HG03469 (cell line): ENCODE results near the gene OR5A1.
"Not testable (repeated sequence)": the region's sequence is repeated elsewhere in the genome, so short reads cannot be mapped to it uniquely, and the experiment has no call there.

Experiments
- ATAC-seq: cut with Tn5 transposase; IDR thresholded peaks from one replicate; pipeline ENCODE4 v1.9.1; 2021; ENCODE audit warnings: mild to moderate bottlenecking, moderate library complexity, moderate number of reproducible peaks; ENCODE audit not compliant: unreplicated experiment

The OR5A1 gene

DNA sequence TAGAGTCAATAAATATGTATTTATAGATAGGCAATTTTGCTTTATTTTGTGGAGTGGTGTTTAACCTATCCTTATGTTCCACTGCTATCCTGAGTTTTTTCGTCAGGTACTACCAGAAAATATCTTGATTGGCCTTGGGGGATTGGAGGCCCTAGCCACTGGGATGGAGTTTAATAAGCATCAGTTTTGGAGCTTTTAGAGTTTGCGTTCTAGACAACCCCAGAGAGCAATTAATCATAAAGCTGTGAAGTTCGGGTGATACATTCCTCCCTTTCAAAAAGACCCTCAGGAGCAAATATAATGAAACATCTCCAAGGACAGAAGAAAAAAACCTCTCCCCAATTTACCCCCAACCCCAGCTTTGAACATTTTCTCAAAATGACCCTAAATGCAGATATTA is at the start of gene OR5A1:
TSS of gene OR5A1 (plus strand) at position 301 of the 400 bp plus-strand sequence. CDS start 6,700 bp downstream, outside the sequence.
- no peak for ATAC-seq

DNA sequence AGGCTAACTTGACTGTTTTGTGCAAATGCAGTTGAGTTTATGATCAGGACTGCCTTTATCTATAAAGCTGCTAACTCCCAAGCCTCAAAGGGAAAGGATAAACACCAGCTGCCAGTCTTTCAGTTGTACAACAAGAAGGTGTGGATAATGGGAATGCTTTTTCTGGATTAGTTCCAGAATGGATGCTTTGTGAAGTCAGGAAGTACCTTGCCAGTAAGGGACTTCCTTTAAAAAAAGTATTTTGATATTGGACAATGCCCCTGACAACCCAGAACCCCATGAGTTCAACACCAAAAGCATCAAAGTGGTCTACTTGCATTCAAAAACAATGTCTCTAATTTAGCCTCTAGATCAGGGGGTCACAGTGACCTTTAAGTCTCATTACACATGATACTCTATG is 42.1 kb upstream of the OR5A1 start:
- no peak for ATAC-seq

DNA sequence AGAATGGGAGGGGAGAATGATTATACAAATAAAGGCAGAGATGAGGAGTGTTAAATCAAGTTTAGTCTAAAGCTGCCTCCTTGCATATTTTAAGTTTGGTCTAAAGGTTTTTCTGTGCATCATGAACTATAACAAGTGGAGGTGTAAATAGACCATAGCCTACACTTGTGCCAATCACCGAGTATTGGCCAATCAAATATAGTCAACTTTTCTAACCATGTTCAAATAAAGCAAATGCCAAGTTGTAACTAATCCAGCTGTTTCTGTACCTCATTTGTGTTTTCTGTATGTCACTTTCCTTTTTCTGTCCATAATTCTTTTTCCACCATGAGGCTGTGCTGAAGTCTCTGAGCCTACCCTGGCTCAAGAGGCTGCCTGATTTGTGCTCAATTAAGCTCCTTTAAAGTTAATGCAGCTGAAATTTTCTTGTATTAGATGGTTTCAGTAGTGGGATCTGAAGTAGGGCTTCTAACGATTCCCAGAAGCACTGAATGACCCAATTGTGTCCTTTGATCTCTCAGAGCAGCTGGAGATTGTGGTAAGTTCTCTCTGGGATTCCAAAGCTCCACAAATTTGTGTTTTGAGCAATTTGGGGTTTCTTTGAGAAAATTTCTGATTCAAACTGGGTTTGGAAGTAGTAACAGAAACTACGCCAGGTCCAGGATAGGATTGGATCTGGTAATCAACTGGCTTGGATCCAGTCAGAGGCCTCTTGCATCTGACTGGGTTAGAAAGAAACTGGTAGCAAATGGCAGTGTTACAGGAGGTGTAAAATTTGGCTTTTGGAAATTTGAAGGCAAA is 35.6 kb upstream of the OR5A1 start:
- ATAC-seq, result no peak

GRCh38 chr11:59401262-59401552 is 35.1 kb upstream of the OR5A1 start:
- ATAC-seq, result no peak

DNA sequence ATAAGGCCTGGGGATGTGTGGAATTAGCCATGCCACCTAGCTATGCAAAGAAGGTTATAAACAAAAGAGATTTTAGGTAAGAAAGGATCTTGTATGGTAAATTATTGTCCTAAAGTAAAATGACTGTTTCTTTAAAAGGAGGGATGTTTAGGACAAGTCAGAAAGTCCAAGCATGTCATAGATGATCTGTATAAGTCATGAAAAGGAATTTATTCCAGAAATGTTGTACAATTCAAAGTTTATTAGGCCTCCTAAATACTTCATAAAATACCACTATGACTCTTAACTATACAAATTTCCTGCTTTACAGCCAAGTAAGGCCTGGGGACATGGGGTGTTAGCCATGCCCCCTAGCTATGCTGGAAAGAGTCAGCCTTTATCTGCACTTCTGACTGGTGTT is 32.7 kb upstream of the OR5A1 start:
- ATAC-seq, result no peak

DNA sequence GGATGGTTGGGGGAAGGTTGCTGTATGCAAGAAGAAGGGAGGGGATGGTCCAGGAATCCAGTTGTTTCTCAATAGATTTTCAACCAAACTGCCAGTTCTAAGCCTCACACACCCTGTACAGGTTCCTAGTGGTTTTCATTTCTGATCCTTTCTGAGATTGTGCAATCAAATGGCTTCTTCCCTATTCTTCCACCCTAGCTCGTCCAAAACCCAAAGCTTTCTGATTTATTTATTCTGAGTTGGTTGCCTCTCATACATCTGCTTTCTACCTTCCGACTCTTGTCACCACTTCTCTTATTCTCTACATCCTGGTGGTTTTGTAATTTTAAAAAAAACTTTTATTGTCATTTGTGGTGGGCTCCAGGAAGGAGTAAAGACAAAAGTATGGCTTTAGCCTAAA is 22.6 kb upstream of the OR5A1 start:
- no peak for ATAC-seq

DNA sequence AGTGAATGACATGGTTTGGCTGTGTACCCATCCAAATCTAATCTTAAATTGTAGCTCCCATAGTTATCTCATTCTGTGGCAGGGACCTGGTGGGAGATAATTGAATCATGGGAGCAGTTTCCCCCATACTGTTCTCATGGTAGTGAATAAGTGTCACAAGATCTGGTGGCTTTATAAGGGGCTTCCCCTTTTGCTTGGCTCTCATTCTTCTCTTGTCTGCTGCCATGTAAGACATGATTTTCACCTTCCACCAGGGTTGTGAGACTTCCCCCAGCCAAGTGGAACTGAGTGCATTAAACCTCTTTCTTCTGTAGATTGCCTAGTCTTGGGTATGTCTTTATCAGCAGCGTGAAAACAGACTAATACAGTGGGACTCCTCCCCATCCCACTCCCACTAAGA is 21.2 kb upstream of the OR5A1 start:
- ATAC-seq, result no peak

- no peak for ATAC-seq
Measured at GRCh38 chr11:59416613-59417012, 19.7 kb upstream of the OR5A1 start.

DNA sequence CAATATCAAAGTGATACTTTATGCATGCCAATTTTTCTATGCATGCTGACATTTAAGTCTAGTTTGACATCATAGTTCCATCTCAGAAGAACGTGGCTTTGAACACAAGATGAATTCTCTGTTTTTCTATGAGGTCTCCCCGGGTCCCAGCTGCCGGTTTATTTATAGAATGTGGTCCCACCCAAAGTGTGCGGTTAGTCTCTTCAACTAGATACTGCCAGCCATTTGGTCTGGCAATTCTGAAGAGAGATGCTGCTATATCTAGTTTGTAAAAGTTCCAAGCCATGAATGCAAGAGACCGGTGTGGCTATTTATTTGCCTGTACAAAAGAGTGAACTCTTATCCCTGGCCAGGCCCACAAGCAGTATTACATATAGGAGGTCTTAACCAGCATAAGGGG is 19.2 kb upstream of the OR5A1 start:
- ATAC-seq, result no peak

GRCh38 chr11:59418156-59418555 is 18.1 kb upstream of the OR5A1 start:
- no peak for ATAC-seq

GRCh38 chr11:59423835-59424234 is 12.4 kb upstream of the OR5A1 start:
- no peak for ATAC-seq

DNA sequence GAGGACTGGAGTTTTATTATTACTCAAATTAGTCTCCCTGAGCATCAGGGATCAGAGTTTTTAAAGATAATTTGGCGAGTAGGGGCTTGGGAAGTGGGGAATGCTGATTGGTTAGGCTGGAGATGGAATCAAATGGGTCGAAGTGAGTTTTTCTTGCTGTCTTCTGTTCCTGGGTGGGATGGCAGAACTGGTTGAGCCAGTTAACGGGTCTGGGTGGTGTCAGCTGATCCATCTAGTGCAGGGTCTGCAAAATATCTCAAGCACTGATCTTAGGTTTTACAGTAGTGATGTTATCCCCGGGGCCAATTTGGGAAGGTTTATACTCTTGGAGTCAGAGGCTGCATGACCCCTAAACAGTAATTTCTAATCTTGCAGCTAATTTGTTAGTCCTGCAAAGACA is 11.1 kb upstream of the OR5A1 start:
- ATAC-seq, result no peak

DNA sequence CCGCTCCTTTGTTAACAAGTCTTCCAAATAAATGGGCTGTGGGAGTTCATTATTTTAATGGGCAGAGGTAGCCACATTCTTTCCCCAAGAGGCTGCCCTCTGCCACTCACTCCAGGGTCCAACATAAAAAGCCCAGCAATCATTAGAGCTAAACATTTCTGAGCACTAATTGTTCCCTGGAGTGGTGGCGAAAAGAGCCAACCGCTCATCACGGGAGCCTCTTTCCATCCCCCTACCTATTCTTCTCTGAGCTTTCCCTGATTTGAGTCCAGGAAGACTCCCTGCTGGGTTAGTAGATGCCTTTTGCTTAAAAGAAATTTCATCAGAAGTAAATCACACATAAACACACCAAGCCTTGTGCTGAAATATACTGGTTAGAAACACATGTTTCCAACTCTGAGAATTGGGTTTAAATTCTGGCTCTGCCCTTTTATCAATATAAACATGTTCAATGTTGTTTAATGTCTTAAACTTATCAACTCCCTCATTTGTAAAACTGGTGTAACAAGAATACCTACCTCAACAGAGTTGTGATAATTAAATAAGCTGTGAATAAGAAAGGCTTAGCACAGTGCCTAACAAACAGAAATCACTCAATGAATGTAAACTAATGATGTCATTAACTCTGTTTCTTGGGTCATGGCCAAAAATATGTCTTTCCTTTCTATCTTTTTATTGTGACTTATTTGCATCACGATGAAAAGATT is 9.8 kb upstream of the OR5A1 start, which contains the start of gene OR5A2:
TSS of gene OR5A2 (minus strand) at position 53 of the 707 bp plus-strand sequence. CDS start 3,460 bp downstream, outside the sequence.
- ATAC-seq, result no peak

DNA sequence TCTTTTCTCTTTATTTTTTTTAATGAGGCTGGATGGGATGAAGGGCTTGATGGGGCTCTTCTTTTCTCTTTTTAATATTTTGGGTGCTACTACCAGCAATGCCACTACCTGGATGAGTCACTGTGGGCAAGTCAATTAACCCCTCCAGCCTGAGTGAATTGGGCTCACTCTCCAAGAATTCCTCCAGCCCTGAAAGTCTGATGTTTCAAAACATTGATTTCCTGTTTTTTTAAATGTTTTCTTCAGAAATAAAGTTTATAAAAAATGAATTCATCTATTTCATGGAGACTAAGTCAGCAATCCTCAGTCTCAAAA is 9.2 kb upstream of the OR5A1 start:
- ATAC-seq, result no peak

- peak; percentile 69 for ATAC-seq
Measured at GRCh38 chr11:59429924-59430516, 6.2 kb upstream of the OR5A1 start.

- ATAC-seq, result no peak
Measured at GRCh38 chr11:59437770-59438169, 1.5 kb downstream of the OR5A1 start.

- ATAC-seq, result not testable (repeated sequence)
Measured at GRCh38 chr11:59445624-59446023, 9.4 kb downstream of the OR5A1 start.

DNA sequence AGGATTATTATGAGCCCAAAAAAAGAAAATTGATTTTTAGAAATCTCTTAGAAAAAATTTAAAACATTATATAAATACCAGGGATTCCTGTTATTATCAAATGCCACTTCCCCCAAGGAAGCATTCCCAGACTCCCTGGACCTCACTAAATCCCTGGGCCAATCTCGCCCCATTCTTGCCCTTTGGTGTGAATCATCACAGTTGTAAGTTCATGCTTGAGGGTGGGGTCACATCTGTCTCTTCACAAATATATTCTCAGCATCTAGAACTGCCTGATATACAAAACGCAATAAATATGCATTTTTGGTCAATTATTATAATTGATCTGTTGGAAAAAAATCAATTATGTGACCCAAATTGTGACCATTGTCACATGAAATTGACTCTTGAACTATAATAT is 12.2 kb downstream of the OR5A1 start:
- ATAC-seq, result no peak

GRCh38 chr11:59456661-59457060 is 20.4 kb downstream of the OR5A1 start, which contains the start of gene OR4D6:
Gene OR4D6, plus strand, starts transcription at chr11:59456961. Its CDS starts 0 bp downstream, at chr11:59456961.
- no peak for ATAC-seq

- ATAC-seq, result no peak
Measured at GRCh38 chr11:59459916-59460315, 23.6 kb downstream of the OR5A1 start.

- ATAC-seq, result no peak
Measured at GRCh38 chr11:59463190-59463641, 26.9 kb downstream of the OR5A1 start.

DNA sequence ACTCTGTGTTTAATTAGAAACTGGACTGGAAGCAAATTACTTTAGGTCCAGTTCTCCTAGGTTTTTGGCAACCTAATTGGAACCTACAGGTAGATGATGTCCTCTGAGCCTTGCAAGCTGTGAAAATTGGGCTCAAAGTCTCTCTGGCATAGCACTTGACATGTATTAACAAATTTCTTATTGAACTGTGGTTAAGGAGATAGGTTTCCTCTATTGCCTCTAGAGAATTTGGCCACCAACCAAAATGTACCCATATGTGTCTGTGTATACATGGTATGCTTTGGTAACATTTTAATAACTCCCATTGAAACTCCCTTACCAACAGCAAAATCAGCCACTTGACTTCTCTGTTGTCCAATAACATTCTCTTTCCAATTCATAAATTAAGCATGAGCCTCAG is 36.7 kb downstream of the OR5A1 start, which contains the start of gene OR4D10:
TSS of gene OR4D10 (plus strand) at position 301 of the 400 bp plus-strand sequence. CDS start 4,115 bp downstream, outside the sequence.
- no peak for ATAC-seq
